PC-3 (cell line): Measurements from ENCODE around the gene IGSF3. TPM values are rescaled to one million over a fixed set of nuclear protein-coding genes. Genes with fewer than 3 reads are reported as not detected.
A peak's percentile ranks its signal among the peaks of the same experiment; 100 is the strongest.

Source experiments
- ATAC-seq: fragments of 200-7000 bp; cut with Tn5 transposase; 2 replicates; pipeline ENCODE4 v1.9.1; 2020; ENCODE audit warnings: mild to moderate bottlenecking, moderate library complexity
- BruUV-seq: library from RNA; stranded (reverse); fragments of 400-500 nt; replicated peaks from 2 replicates; lab custom pipeline; 2021; lab: Mats Ljungman, UMichigan
- CTCF ChIA-PET: fragments of 300-600 bp; sonication (Branson Sonifier 250); formaldehyde crosslinking; loops from one replicate; lab custom pipeline; 2022; ENCODE audit warnings: antibody characterized with exemption; lab: Charles Lee
- POLR2A ChIA-PET: fragments of 300-600 bp; sonication (Branson Sonifier 250); formaldehyde crosslinking; loops from one replicate; lab custom pipeline; 2022; ENCODE audit warnings: antibody characterized with exemption; ENCODE audit not compliant: unreplicated experiment; lab: Charles Lee
- DNase-seq: peaks from one replicate; pipeline ENCODE4 v3.0.0-alpha.2; 2015
- H2AFZ ChIP-seq: fragments of 300-600 bp; sonication (generic); 2 replicates; pipeline ENCODE4 v1.6.0; 2016; ENCODE audit warnings: antibody characterized with exemption, low read length
- H3F3A ChIP-seq: fragments of 300-600 bp; sonication (generic); one replicate; pipeline ENCODE4 v1.6.0; 2017; ENCODE audit warnings: antibody characterized with exemption, low read length, control low read depth, mild to moderate bottlenecking; ENCODE audit not compliant: unreplicated experiment
- H3K27ac ChIP-seq: fragments of 300-600 bp; sonication (generic); 2 replicates; pipeline ENCODE4 v1.5.1; 2016; ENCODE audit warnings: mild to moderate bottlenecking, low read length
- H3K27me3 ChIP-seq: fragments of 300-600 bp; sonication (generic); 2 replicates; pipeline ENCODE4 v1.6.1; 2016; ENCODE audit warnings: low read length, mixed read lengths
- H3K36me3 ChIP-seq: fragments of 300-600 bp; sonication (generic); 2 replicates; pipeline ENCODE4 v1.6.1; 2016; ENCODE audit warnings: low read depth, mixed run types, low read length, mixed read lengths
- H3K4me1 ChIP-seq: fragments of 300-600 bp; sonication (generic); 2 replicates; pipeline ENCODE4 v1.5.1; 2016; ENCODE audit warnings: low read length; ENCODE audit not compliant: insufficient read depth
- H3K4me2 ChIP-seq: fragments of 300-600 bp; sonication (generic); 2 replicates; pipeline ENCODE4 v1.6.0; 2016; ENCODE audit warnings: low read length
- H3K4me3 ChIP-seq: fragments of 300-600 bp; sonication (generic); 2 replicates; pipeline ENCODE4 v1.5.1; 2016; ENCODE audit warnings: mild to moderate bottlenecking, low read length, mixed read lengths
- H3K79me2 ChIP-seq: fragments of 300-600 bp; sonication (generic); 2 replicates; pipeline ENCODE4 v1.6.1; 2017; ENCODE audit warnings: low read length, mixed read lengths
- H3K9ac ChIP-seq: fragments of 300-600 bp; sonication (generic); 2 replicates; pipeline ENCODE4 v1.6.0; 2016; ENCODE audit warnings: mild to moderate bottlenecking, low read length
- H3K9me2 ChIP-seq: fragments of 300-600 bp; sonication (generic); replicated peaks from 2 replicates; pipeline ENCODE4 v1.6.1; 2016; ENCODE audit warnings: mixed run types, low read length, mixed read lengths
- H3K9me3 ChIP-seq: fragments of 300-600 bp; sonication (generic); 2 replicates; pipeline ENCODE4 v1.6.1; 2016; ENCODE audit warnings: low read length, mixed read lengths
- H4K20me1 ChIP-seq: fragments of 300-600 bp; sonication (generic); 2 replicates; pipeline ENCODE4 v1.6.1; 2016; ENCODE audit warnings: low read length, mixed read lengths
- EZH2 ChIP-seq: fragments of 300-600 bp; sonication (generic); IDR thresholded peaks from one replicate; pipeline ENCODE4 v1.6.1; 2017; ENCODE audit warnings: antibody characterized with exemption, mild to moderate bottlenecking, low read length; ENCODE audit not compliant: unreplicated experiment
- EZH2phosphoT487 ChIP-seq: fragments of 300-600 bp; sonication (generic); IDR thresholded peaks from 2 replicates; pipeline ENCODE4 v1.6.1; 2018; ENCODE audit warnings: mild to moderate bottlenecking, antibody characterized with exemption, low read length, borderline replicate concordance
- intact Hi-C: fragments of 100-400 bp; cut with micrococcal nuclease; formaldehyde crosslinking; loops from 2 replicates; pipeline ENCODE4 v1.9.0; 2023
- total RNA-seq: library from RNA; depleted of rRNA; stranded (reverse); fragments of >200 nt; gene quantifications from 2 replicates; pipeline ENCODE4 v1.2.3, GENCODE V29; 2014
- TF ChIP-seq, protein P1 (sequence below): fragments of 300-600 bp; sonication (generic); conservative IDR thresholded peaks from 2 replicates; pipeline ENCODE4 v1.5.1; 2017; ENCODE audit warnings: antibody characterized with exemption, low read depth, mild to moderate bottlenecking, low read length

Gene IGSF3
- total RNA-seq, 1 experiment from 2014 or later = 15.5 TPM

GRCh38 chr1:116556289-116557006 lies 111.1 kb downstream of the IGSF3 start:
- Histone ChIP-seq H4K20me1 (no peaks in the 10 kb centered on the region), H3K4me3 (no peak overlapping the region), H3F3A (no peaks in the 10 kb centered on the region), H3K4me2 (peak overlapping the region; percentile 53), H3K9ac (peak overlapping the region; percentile 84), H3K79me2 (peaks cover 83% of the 10 kb centered on the region), H3K36me3 (no peaks in the 10 kb centered on the region), H3K27me3 (no peaks in the 10 kb centered on the region), H3K27ac (peak overlapping the region; percentile 94), H2AFZ (0 out of 2 replicates have a peak overlapping the region, but pooled peaks have one; percentile 11), H3K9me3 (no peaks in the 10 kb centered on the region), H3K4me1 (peaks cover 34% of the 10 kb centered on the region), H3K9me2 (no peaks in the 10 kb centered on the region)
- peak; percentile 99 for ATAC-seq
- ChIA-PET CTCF (interaction anchor here (0.8 to 1.2 kb wide), 2 partner anchors 18 to 47 kb away, joined by 4 to 5 read pairs; no protein-coding TSS in a partner anchor), POLR2A (no interaction called here)
- TF ChIP-seq EZH2 = no peak
- TF ChIP-seq, protein P1, sequence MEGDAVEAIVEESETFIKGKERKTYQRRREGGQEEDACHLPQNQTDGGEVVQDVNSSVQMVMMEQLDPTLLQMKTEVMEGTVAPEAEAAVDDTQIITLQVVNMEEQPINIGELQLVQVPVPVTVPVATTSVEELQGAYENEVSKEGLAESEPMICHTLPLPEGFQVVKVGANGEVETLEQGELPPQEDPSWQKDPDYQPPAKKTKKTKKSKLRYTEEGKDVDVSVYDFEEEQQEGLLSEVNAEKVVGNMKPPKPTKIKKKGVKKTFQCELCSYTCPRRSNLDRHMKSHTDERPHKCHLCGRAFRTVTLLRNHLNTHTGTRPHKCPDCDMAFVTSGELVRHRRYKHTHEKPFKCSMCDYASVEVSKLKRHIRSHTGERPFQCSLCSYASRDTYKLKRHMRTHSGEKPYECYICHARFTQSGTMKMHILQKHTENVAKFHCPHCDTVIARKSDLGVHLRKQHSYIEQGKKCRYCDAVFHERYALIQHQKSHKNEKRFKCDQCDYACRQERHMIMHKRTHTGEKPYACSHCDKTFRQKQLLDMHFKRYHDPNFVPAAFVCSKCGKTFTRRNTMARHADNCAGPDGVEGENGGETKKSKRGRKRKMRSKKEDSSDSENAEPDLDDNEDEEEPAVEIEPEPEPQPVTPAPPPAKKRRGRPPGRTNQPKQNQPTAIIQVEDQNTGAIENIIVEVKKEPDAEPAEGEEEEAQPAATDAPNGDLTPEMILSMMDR = peak; percentile 50
- TF ChIP-seq EZH2phosphoT487 = no peak
- BruUV-seq = no TSS peak
- intact Hi-C loops = loop anchor here (1.0 to 2.0 kb wide), 3 partner anchors 14 to 56 kb away; partner anchors contain the start of gene CD58
- DNase-seq = peak; percentile 98

DNA sequence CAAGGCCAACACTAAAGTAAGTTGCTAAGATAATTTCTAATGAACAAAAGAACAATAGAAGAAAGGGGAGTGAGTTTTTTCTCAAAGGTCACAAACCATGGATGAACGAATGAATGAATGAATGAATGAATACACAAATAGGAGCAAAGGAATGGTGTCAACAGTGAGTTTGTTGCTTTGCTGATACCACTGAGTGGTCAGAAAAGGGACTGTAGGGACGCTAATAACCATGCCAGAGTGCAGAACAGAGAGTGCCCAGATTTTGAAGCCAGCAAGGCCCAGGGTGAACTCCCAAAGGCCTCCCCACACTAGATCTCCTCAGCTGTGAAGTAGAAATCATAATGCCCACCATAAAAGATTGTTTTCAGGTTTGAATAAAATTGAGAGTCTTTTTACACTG lies 112.6 kb downstream of the IGSF3 start:
- intact Hi-C loops = no loop called here

More for the DNA sequence above, 112.6 kb downstream of the IGSF3 start:
- Histone ChIP-seq H3K27me3 (no peaks in the 10 kb centered on the region), H3K9me2 (no peaks in the 10 kb centered on the region), H3K9me3 (no peaks in the 10 kb centered on the region), H3K27ac (peak overlapping the region; percentile 94; the same call in 1 of the 2 replicates), H4K20me1 (no peaks in the 10 kb centered on the region), H3K4me2 (no peak overlapping the region), H3F3A (no peaks in the 10 kb centered on the region), H3K4me1 (peaks cover 34% of the 10 kb centered on the region), H3K9ac (no peak overlapping the region), H3K36me3 (no peaks in the 10 kb centered on the region), H2AFZ (no peak overlapping the region), H3K4me3 (no peak overlapping the region), H3K79me2 (peaks cover 85% of the 10 kb centered on the region)
- TF ChIP-seq EZH2phosphoT487 = no peak
- TF ChIP-seq, protein P1 = no peak
- TF ChIP-seq EZH2 = no peak
- CTCF ChIA-PET = no interaction called here
- ATAC-seq (no peak), DNase-seq (no peak)
- POLR2A ChIA-PET = no interaction called here
- BruUV-seq = no TSS peak
